Measurements from ENCODE around the gene GRK7.
"Not testable (repeated sequence)": the region's sequence is repeated elsewhere in the genome, so short reads cannot be mapped to it uniquely, and the experiment has no call there.

GRK7 gene

GRCh38 chr3:141802316-141803077 is 39.3 kb downstream of the GRK7 start:
- H3K27ac ChIP-seq (ENCODE audit: low read depth, low read length) = no peak overlapping the region
- no peaks in the 10 kb centered on the region for H4K20me1 ChIP-seq (ENCODE audit: low read depth, low read length)
- H2AFZ ChIP-seq (ENCODE audit: low read depth, low read length, severe bottlenecking) = no peak overlapping the region
- H3F3A ChIP-seq (ENCODE audit: insufficient read depth) = no peaks in the 10 kb centered on the region
- no peaks in the 10 kb centered on the region for H3K79me2 ChIP-seq (ENCODE audit: insufficient read depth, low read length)
- H3K9me2 ChIP-seq (replicated peaks; ENCODE audit: insufficient read depth, low read length) = no peaks in the 10 kb centered on the region
- H3K9ac ChIP-seq (ENCODE audit: low read length) = no peak overlapping the region
- no peak for TF ChIP-seq EZH2phosphoT487 (conservative IDR thresholded peaks at IDR 0.05; ENCODE audit: low read length)
- TF ChIP-seq CTCF (IDR thresholded peaks at IDR 0.05; ENCODE audit: insufficient read depth, low read length, poor library complexity, severe bottlenecking) = no peak
- no peaks in the 10 kb centered on the region for H3K36me3 ChIP-seq (ENCODE audit: low read length)
- no peaks in the 10 kb centered on the region for H3K9me3 ChIP-seq (ENCODE audit: insufficient read depth, low read length)
- H3K4me2 ChIP-seq (ENCODE audit: low read depth, low read length, poor library complexity, severe bottlenecking) = no peak overlapping the region
- no peaks in the 10 kb centered on the region for H3K27me3 ChIP-seq (ENCODE audit: low read length)
- H3K4me3 ChIP-seq (ENCODE audit: insufficient read depth, low read length, poor library complexity, severe bottlenecking) = no peak overlapping the region

- not testable (repeated sequence) for H3F3A ChIP-seq (ENCODE audit: insufficient read depth); H3K36me3 ChIP-seq (ENCODE audit: low read length); H3K9ac ChIP-seq (ENCODE audit: low read length); H2AFZ ChIP-seq (ENCODE audit: low read depth, low read length, severe bottlenecking); H3K4me3 ChIP-seq (ENCODE audit: insufficient read depth, low read length, poor library complexity, severe bottlenecking); H3K9me3 ChIP-seq (ENCODE audit: insufficient read depth, low read length); H3K27ac ChIP-seq (ENCODE audit: low read depth, low read length); H3K4me2 ChIP-seq (ENCODE audit: low read depth, low read length, poor library complexity, severe bottlenecking); H3K79me2 ChIP-seq (ENCODE audit: insufficient read depth, low read length); H4K20me1 ChIP-seq (ENCODE audit: low read depth, low read length); H3K9me2 ChIP-seq (replicated peaks; ENCODE audit: insufficient read depth, low read length); H3K27me3 ChIP-seq (ENCODE audit: low read length)
These were observed 40.3 kb downstream of the GRK7 start for GRCh38 chr3:141803538-141803937.

GRCh38 chr3:141804447-141804777 is 41.2 kb downstream of the GRK7 start:
- H3K9ac ChIP-seq (ENCODE audit: low read length) = no peak overlapping the region
- TF ChIP-seq CTCF (IDR thresholded peaks at IDR 0.05; ENCODE audit: insufficient read depth, low read length, poor library complexity, severe bottlenecking) = no peak
- TF ChIP-seq EZH2phosphoT487 (conservative IDR thresholded peaks at IDR 0.05; ENCODE audit: low read length) = no peak
- no peak overlapping the region for H3K4me2 ChIP-seq (ENCODE audit: low read depth, low read length, poor library complexity, severe bottlenecking)
- H3K4me3 ChIP-seq (ENCODE audit: insufficient read depth, low read length, poor library complexity, severe bottlenecking) = no peak overlapping the region
- no peak overlapping the region for H2AFZ ChIP-seq (ENCODE audit: low read depth, low read length, severe bottlenecking)
- no peak overlapping the region for H3K27ac ChIP-seq (ENCODE audit: low read depth, low read length)
- no peaks in the 10 kb centered on the region for H3K36me3 ChIP-seq (ENCODE audit: low read length)
- H3K9me2 ChIP-seq (replicated peaks; ENCODE audit: insufficient read depth, low read length) = no peaks in the 10 kb centered on the region
- no peaks in the 10 kb centered on the region for H3K9me3 ChIP-seq (ENCODE audit: insufficient read depth, low read length)
- no peaks in the 10 kb centered on the region for H3K79me2 ChIP-seq (ENCODE audit: insufficient read depth, low read length)
- H3K27me3 ChIP-seq (ENCODE audit: low read length) = no peaks in the 10 kb centered on the region
- no peaks in the 10 kb centered on the region for H4K20me1 ChIP-seq (ENCODE audit: low read depth, low read length)
- no peaks in the 10 kb centered on the region for H3F3A ChIP-seq (ENCODE audit: insufficient read depth)

GRCh38 chr3:141804778-141805639 is 41.8 kb downstream of the GRK7 start:
- H2AFZ ChIP-seq (ENCODE audit: low read depth, low read length, severe bottlenecking) = no peak overlapping the region

More at GRCh38 chr3:141804778-141805639, 41.8 kb downstream of the GRK7 start:
- no peak overlapping the region for H3K27ac ChIP-seq (ENCODE audit: low read depth, low read length)
- H3F3A ChIP-seq (ENCODE audit: insufficient read depth) = no peaks in the 10 kb centered on the region
- H3K4me2 ChIP-seq (ENCODE audit: low read depth, low read length, poor library complexity, severe bottlenecking) = no peak overlapping the region
- H3K79me2 ChIP-seq (ENCODE audit: insufficient read depth, low read length) = no peaks in the 10 kb centered on the region
- H4K20me1 ChIP-seq (ENCODE audit: low read depth, low read length) = no peaks in the 10 kb centered on the region
- TF ChIP-seq EZH2phosphoT487 (conservative IDR thresholded peaks at IDR 0.05; ENCODE audit: low read length) (no peak), CTCF (IDR thresholded peaks at IDR 0.05; ENCODE audit: insufficient read depth, low read length, poor library complexity, severe bottlenecking) (no peak)
- no peaks in the 10 kb centered on the region for H3K36me3 ChIP-seq (ENCODE audit: low read length)
- no peak overlapping the region for H3K4me3 ChIP-seq (ENCODE audit: insufficient read depth, low read length, poor library complexity, severe bottlenecking)
- no peaks in the 10 kb centered on the region for H3K9me2 ChIP-seq (replicated peaks; ENCODE audit: insufficient read depth, low read length)
- no peaks in the 10 kb centered on the region for H3K27me3 ChIP-seq (ENCODE audit: low read length)
- no peaks in the 10 kb centered on the region for H3K9me3 ChIP-seq (ENCODE audit: insufficient read depth, low read length)
- no peak overlapping the region for H3K9ac ChIP-seq (ENCODE audit: low read length)

Data from SU-DHL-6 (cell line).